HL-60 (cell line): ENCODE data around the gene LYPLAL1.

Source experiments
- GABPA ChIP-seq: IDR thresholded peaks from 2 replicates; pipeline ENCODE4 v1.6.1; 2012; ENCODE audit warnings: low read depth
- POLR2AphosphoS5 ChIP-seq: IDR thresholded peaks from 2 replicates; pipeline ENCODE4 v1.6.1; 2012; ENCODE audit warnings: low read depth
- TF ChIP-seq, protein P1 (sequence below): IDR thresholded peaks from one replicate; pipeline ENCODE4 v1.5.1; 2011; ENCODE audit warnings: low read length, control low read depth, inconsistent platforms; ENCODE audit not compliant: insufficient read depth
- TF ChIP-seq, protein P2 (sequence below): IDR thresholded peaks from 2 replicates; pipeline ENCODE4 v1.6.1; 2012; ENCODE audit warnings: low read depth; ENCODE audit not compliant: insufficient replicate concordance

DNA sequence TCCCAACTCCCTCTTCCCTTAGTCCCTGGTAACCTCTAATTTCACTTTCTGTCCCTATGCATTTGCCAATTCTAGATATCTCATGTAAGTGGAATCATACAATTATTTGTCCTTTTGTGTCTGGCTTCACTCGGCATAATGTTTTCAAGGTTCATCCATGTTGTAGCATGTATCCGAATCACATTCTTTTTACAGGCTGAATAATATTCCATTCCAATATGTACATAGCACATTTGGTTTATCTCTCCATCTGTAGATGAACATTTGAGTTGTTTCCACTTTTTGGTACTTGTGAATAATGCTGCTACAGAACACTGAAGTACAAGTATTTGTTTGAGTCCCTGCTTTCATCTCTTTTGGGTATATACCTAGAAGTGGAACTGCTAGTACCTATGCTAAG lies 857 bp upstream of the LYPLAL1 start:
- TF ChIP-seq, protein P1, sequence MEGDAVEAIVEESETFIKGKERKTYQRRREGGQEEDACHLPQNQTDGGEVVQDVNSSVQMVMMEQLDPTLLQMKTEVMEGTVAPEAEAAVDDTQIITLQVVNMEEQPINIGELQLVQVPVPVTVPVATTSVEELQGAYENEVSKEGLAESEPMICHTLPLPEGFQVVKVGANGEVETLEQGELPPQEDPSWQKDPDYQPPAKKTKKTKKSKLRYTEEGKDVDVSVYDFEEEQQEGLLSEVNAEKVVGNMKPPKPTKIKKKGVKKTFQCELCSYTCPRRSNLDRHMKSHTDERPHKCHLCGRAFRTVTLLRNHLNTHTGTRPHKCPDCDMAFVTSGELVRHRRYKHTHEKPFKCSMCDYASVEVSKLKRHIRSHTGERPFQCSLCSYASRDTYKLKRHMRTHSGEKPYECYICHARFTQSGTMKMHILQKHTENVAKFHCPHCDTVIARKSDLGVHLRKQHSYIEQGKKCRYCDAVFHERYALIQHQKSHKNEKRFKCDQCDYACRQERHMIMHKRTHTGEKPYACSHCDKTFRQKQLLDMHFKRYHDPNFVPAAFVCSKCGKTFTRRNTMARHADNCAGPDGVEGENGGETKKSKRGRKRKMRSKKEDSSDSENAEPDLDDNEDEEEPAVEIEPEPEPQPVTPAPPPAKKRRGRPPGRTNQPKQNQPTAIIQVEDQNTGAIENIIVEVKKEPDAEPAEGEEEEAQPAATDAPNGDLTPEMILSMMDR = no peak
- no peak for TF ChIP-seq POLR2AphosphoS5
- TF ChIP-seq, protein P2, sequence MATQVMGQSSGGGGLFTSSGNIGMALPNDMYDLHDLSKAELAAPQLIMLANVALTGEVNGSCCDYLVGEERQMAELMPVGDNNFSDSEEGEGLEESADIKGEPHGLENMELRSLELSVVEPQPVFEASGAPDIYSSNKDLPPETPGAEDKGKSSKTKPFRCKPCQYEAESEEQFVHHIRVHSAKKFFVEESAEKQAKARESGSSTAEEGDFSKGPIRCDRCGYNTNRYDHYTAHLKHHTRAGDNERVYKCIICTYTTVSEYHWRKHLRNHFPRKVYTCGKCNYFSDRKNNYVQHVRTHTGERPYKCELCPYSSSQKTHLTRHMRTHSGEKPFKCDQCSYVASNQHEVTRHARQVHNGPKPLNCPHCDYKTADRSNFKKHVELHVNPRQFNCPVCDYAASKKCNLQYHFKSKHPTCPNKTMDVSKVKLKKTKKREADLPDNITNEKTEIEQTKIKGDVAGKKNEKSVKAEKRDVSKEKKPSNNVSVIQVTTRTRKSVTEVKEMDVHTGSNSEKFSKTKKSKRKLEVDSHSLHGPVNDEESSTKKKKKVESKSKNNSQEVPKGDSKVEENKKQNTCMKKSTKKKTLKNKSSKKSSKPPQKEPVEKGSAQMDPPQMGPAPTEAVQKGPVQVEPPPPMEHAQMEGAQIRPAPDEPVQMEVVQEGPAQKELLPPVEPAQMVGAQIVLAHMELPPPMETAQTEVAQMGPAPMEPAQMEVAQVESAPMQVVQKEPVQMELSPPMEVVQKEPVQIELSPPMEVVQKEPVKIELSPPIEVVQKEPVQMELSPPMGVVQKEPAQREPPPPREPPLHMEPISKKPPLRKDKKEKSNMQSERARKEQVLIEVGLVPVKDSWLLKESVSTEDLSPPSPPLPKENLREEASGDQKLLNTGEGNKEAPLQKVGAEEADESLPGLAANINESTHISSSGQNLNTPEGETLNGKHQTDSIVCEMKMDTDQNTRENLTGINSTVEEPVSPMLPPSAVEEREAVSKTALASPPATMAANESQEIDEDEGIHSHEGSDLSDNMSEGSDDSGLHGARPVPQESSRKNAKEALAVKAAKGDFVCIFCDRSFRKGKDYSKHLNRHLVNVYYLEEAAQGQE = no peak
- TF ChIP-seq GABPA = no peak
